Kidney (tissue), 14 donors: Measurements from ENCODE around the gene TAS1R3. TPM values are rescaled to one million over a fixed set of nuclear protein-coding genes. Genes with fewer than 3 reads are reported as not detected.

ENCODE experiments used
- DNase-seq, 5 donors: peaks; one replicate each; pipeline ENCODE4 v3.0.0-alpha.2; 2013 to 2020
- FAIRE-seq: peaks from 2 replicates; lab custom pipeline; 2012; peaks lifted over from hg19 to GRCh38; lab: Jason Lieb, UNC
- H3K27ac ChIP-seq, 2 donors: one replicate each; pipeline ENCODE4 v1.7.0; 2013; ENCODE audit warnings: low read depth in 2 of 2, low read length in 2 of 2, inconsistent platforms in 1 of 2
- H3K27me3 ChIP-seq: one replicate; pipeline ENCODE4 v1.7.1; 2013; ENCODE audit warnings: low read length, inconsistent platforms; ENCODE audit not compliant: control insufficient read depth, insufficient read depth
- H3K36me3 ChIP-seq, 3 donors: one replicate each; pipeline versions ENCODE4 v1.7.0 to v1.7.1; 2013; ENCODE audit warnings: low read length in 3 of 3, control low read depth in 1 of 3, inconsistent platforms in 1 of 3; ENCODE audit not compliant: insufficient read depth in 3 of 3, control insufficient read depth in 2 of 3
- H3K4me1 ChIP-seq, 3 donors: one replicate each; pipeline versions ENCODE4 v1.7.0 to v1.7.1; 2013; ENCODE audit warnings: low read length in 3 of 3, inconsistent platforms in 1 of 3, low read depth in 1 of 3; ENCODE audit not compliant: control insufficient read depth in 2 of 3, insufficient read depth in 2 of 3
- H3K4me3 ChIP-seq, 3 donors: one replicate each; pipeline versions ENCODE4 v1.7.0 to v1.8.1; 2013; ENCODE audit warnings: low read length in 3 of 3, control low read depth in 1 of 3, inconsistent platforms in 1 of 3
- H3K9ac ChIP-seq, 3 donors: one replicate each; pipeline versions ENCODE4 v1.7.0 to v1.7.1; 2013; ENCODE audit warnings: low read length in 3 of 3, control low read depth in 1 of 3, inconsistent platforms in 1 of 3
- H3K9me3 ChIP-seq, 3 donors: one replicate each; pipeline versions ENCODE4 v1.7.0 to v1.7.1; 2013; ENCODE audit warnings: low read length in 3 of 3, control low read depth in 1 of 3, inconsistent platforms in 1 of 3; ENCODE audit not compliant: control insufficient read depth in 2 of 3, insufficient read depth in 1 of 3
- CTCF ChIP-seq: IDR thresholded peaks from 3 replicates; pipeline ENCODE4 v1.5.1; 2012; ENCODE audit warnings: mild to moderate bottlenecking, moderate library complexity, borderline replicate concordance; ENCODE audit not compliant: insufficient read depth; ENCODE audit errors: extremely low read depth
- intact Hi-C: fragments of 100-400 bp; cut with DNase I; formaldehyde crosslinking; loops from one replicate; pipeline ENCODE4 v1.11.1; 2022
- polyA plus RNA-seq: library from polyadenylated mRNA; stranded (reverse); fragments of 350-450 nt; fragmentation: Illumina TruSeq; extraction: RNeasy Lipid Tissue Mini Kit (QIAGEN cat#74804); gene quantifications from one replicate; pipeline ENCODE4 v1.2.3, GENCODE V29; 2014; ENCODE audit warnings: low read depth, low replicate concordance; ENCODE audit not compliant: insufficient read depth
- total RNA-seq: library from RNA; stranded (reverse); fragmentation: NEBNext Ultra II Directional; extraction: Animal tissue kit (Norgen Biotek cat#: 25700); gene quantifications from one replicate; pipeline ENCODE4 v1.2.1, GENCODE V29; 2021
- donor health status: control.
- donor health status: control.
- donor health status: control.
- donor health status: control.
- donor health status: control.
- donor health status: DM: yes; HTN: yes; CAD: no.
- donor health status: Normal renal cell carcinoma (clear cell type).

The TAS1R3 gene
- total and polyA plus RNA-seq, 2 donors from 2014 or later: 0.15 to 1.3 TPM

- no peak overlapping the region for H3K27ac ChIP-seq
- DNase-seq: peak in 4 of 5 donors; percentile 36 to 76 (median 65)
- H3K4me3 ChIP-seq: no peak overlapping the region
- intact Hi-C loops: no loop called here
- TF ChIP-seq CTCF: no peak
- FAIRE-seq: no peak
- H3K36me3 ChIP-seq: no peaks in the 10 kb centered on the region
- no peak overlapping the region for H3K9ac ChIP-seq
- H3K4me1 ChIP-seq: peaks cover 0 to 13% (median 0%) of the 10 kb centered on the region in 3 donors
- no peaks in the 10 kb centered on the region for H3K9me3 ChIP-seq
- H3K27me3 ChIP-seq: no peaks in the 10 kb centered on the region
Measured at GRCh38 chr1:1353389-1354151, 22.5 kb downstream of the TAS1R3 start.

GRCh38 chr1:1354271-1355247 is 23.5 kb downstream of the TAS1R3 start:
- intact Hi-C loops: no loop called here
- peak in 1 of 5 donors; percentile 77 for DNase-seq
- Histone ChIP-seq H3K36me3 (no peaks in the 10 kb centered on the region), H3K4me3 (no peak overlapping the region), H3K27ac (no peak overlapping the region), H3K4me1 (peaks cover 0 to 18% (median 0%) of the 10 kb centered on the region in 3 donors), H3K27me3 (no peaks in the 10 kb centered on the region), H3K9me3 (no peaks in the 10 kb centered on the region), H3K9ac (no peak overlapping the region)
- FAIRE-seq: no peak
- no peak for TF ChIP-seq CTCF

- DNase-seq (peak; percentile 68 to 87 (median 82)), FAIRE-seq (no peak)
- Histone ChIP-seq H3K9ac (no peak overlapping the region), H3K4me1 (peaks cover 0 to 18% (median 0%) of the 10 kb centered on the region in 3 donors), H3K27me3 (no peaks in the 10 kb centered on the region), H3K27ac (no peak overlapping the region), H3K4me3 (no peak overlapping the region), H3K36me3 (no peaks in the 10 kb centered on the region), H3K9me3 (no peaks in the 10 kb centered on the region)
- TF ChIP-seq CTCF: no peak
- intact Hi-C loops: no loop called here
Measured at GRCh38 chr1:1355416-1355815, 24.3 kb downstream of the TAS1R3 start.
